ENCODE data around the gene NAA50.

NAA50 gene

GRCh38 chr3:113745756-113746547 is at the start of gene NAA50 (continued):
- TF ChIP-seq AEBP2 (tag by site-specific recombination; IDR thresholded peaks at IDR 0.05; ENCODE audit: borderline replicate concordance) (no peak), ZBTB21 (tag by site-specific recombination; IDR thresholded peaks at IDR 0.05) (no peak), KLF7 (tag by site-specific recombination; IDR thresholded peaks at IDR 0.05; ENCODE audit: borderline replicate concordance) (no peak), ZNF350 (tag by site-specific recombination; IDR thresholded peaks at IDR 0.05) (no peak), ZNF2 (tag by site-specific recombination; IDR thresholded peaks at IDR 0.05) (0 out of 2 replicates have a peak, but pooled peaks have one; percentile 17), GLIS2 (tag by site-specific recombination; IDR thresholded peaks at IDR 0.05) (peak; percentile 61), ZNF148 (tag by site-specific recombination; IDR thresholded peaks at IDR 0.05; ENCODE audit: borderline replicate concordance) (no peak), YY1 (tag by site-specific recombination; IDR thresholded peaks at IDR 0.05) (peak; percentile 60; the same call in 1 of the 2 replicates), ZNF140 (tag by site-specific recombination; IDR thresholded peaks at IDR 0.05) (no peak), SALL2 (tag by site-specific recombination; IDR thresholded peaks at IDR 0.05; ENCODE audit: borderline replicate concordance) (no peak), ZFP3 (tag by site-specific recombination; IDR thresholded peaks at IDR 0.05; ENCODE audit: low read depth) (no peak), ZNF791 (tag by site-specific recombination; IDR thresholded peaks at IDR 0.05) (no peak)

- Histone ChIP-seq H3K36me3 (ENCODE audit: control insufficient read depth in 2 of 2, insufficient read depth in 1 of 2, low read length in 2 of 2) (peaks cover 10 to 65% of the 10 kb centered on the region in 2 experiments), H3K27ac (ENCODE audit: extremely low read depth, low read depth, low read length) (no peak overlapping the region), H3K4me1 (ENCODE audit: control insufficient read depth, insufficient read depth, low read length) (no peaks in the 10 kb centered on the region), H3K9me3 (ENCODE audit: control insufficient read depth, insufficient read depth, low read depth, low read length) (no peaks in the 10 kb centered on the region), H3K4me3 (ENCODE audit: low read depth, low read length) (no peak overlapping the region)
- TF ChIP-seq BCL11A (tag by site-specific recombination; IDR thresholded peaks at IDR 0.05; ENCODE audit: low read depth) (no peak), YY1 (tag by site-specific recombination; IDR thresholded peaks at IDR 0.05) (no peak)
- ChIA-PET POLR2A (no interaction called here), CTCF (no interaction called here)
Measured at GRCh38 chr3:113795693-113796092, 49.6 kb upstream of the NAA50 start.

- H3K27ac ChIP-seq (ENCODE audit: extremely low read depth, low read depth, low read length): no peak overlapping the region
- ChIA-PET CTCF (interaction anchor here (0.6 kb wide), 1 partner anchor 364 kb away, joined by 5 read pairs; no protein-coding TSS in a partner anchor), POLR2A (no interaction called here)
- TF ChIP-seq ZNF175 (tag by site-specific recombination; IDR thresholded peaks at IDR 0.05): no peak
- TF ChIP-seq ZBTB44 (tag by site-specific recombination; IDR thresholded peaks at IDR 0.05): no peak
- TF ChIP-seq YY1 (tag by site-specific recombination; IDR thresholded peaks at IDR 0.05): no peak
- TF ChIP-seq KLF8 (tag by site-specific recombination; IDR thresholded peaks at IDR 0.05): no peak
- TF ChIP-seq ZBTB21 (tag by site-specific recombination; IDR thresholded peaks at IDR 0.05): no peak
- no peaks in the 10 kb centered on the region for H3K4me1 ChIP-seq (ENCODE audit: control insufficient read depth, insufficient read depth, low read length)
- peaks cover 11 to 55% of the 10 kb centered on the region in 2 experiments for H3K36me3 ChIP-seq (ENCODE audit: control insufficient read depth in 2 of 2, insufficient read depth in 1 of 2, low read length in 2 of 2)
- H3K9me3 ChIP-seq (ENCODE audit: control insufficient read depth, insufficient read depth, low read depth, low read length): no peaks in the 10 kb centered on the region
- no peak overlapping the region for H3K4me3 ChIP-seq (ENCODE audit: low read depth, low read length)
Measured at GRCh38 chr3:113794526-113794925, 48.5 kb upstream of the NAA50 start.
